Activated CD8-positive, alpha-beta memory T cell treated with anti-CD3 and anti-CD28 coated beads for 36 hours (primary cell): ENCODE data around the gene TREML2. TPM values are rescaled to one million over a fixed set of nuclear protein-coding genes. Genes with fewer than 3 reads are reported as not detected.
"Not testable (repeated sequence)": the region's sequence is repeated elsewhere in the genome, so short reads cannot be mapped to it uniquely, and the experiment has no call there.

ENCODE experiments used
- CTCF ChIA-PET: fragments of 350-600 bp; sonication (Branson Sonifier 250); formaldehyde crosslinking; loops from one replicate; lab custom pipeline; 2021; ENCODE audit warnings: antibody characterized with exemption; lab: Charles Lee
- POLR2A ChIA-PET: fragments of 350-600 bp; sonication (Branson Sonifier 250); formaldehyde crosslinking; loops from one replicate; lab custom pipeline; 2021; ENCODE audit warnings: antibody characterized with exemption; lab: Charles Lee
- total RNA-seq, 2 experiments: library from RNA; stranded (reverse); gene quantifications; one replicate each; pipeline ENCODE4 v1.2.3, GENCODE V29; 2021

TREML2 gene
- total RNA-seq, 2 experiments from 2014 or later = 2.0 to 2.3 TPM

GRCh38 chr6:41214559-41215238, 13.8 kb upstream of the TREML2 start:
- POLR2A ChIA-PET = no interaction called here
- CTCF ChIA-PET = no interaction called here

- POLR2A ChIA-PET = no interaction called here
- CTCF ChIA-PET = interaction anchor here (1.5 kb wide), 1 partner anchor 11 kb away, joined by 3 read pairs; no protein-coding TSS in a partner anchor
Measured at GRCh38 chr6:41209547-41210320, 8.8 kb upstream of the TREML2 start.

GRCh38 chr6:41208439-41209106, 7.6 kb upstream of the TREML2 start:
- CTCF ChIA-PET = interaction anchor here (1.5 kb wide), 1 partner anchor 10 kb away, joined by 3 read pairs; no protein-coding TSS in a partner anchor

GRCh38 chr6:41204156-41204555, 3.2 kb upstream of the TREML2 start:
- CTCF ChIA-PET = no interaction called here
- POLR2A ChIA-PET = no interaction called here

More at GRCh38 chr6:41208439-41209106, 7.6 kb upstream of the TREML2 start:
- POLR2A ChIA-PET = no interaction called here

- ChIA-PET POLR2A (no interaction called here), CTCF (no interaction called here)
Measured at GRCh38 chr6:41201764-41202173, 820 bp upstream of the TREML2 start.

- POLR2A ChIA-PET = no interaction called here
- CTCF ChIA-PET = interaction anchor here (0.9 to 1.5 kb wide), 5 partner anchors 12 to 120 kb away, joined by 3 to 4 read pairs (median 3); no protein-coding TSS in a partner anchor
Measured at GRCh38 chr6:41200296-41200900, 551 bp downstream of the TREML2 start.

- ChIA-PET CTCF (interaction anchor here (1.1 to 1.5 kb wide), 4 partner anchors 15 to 120 kb away, joined by 3 to 4 read pairs (median 3); no protein-coding TSS in a partner anchor), POLR2A (no interaction called here)
Measured at GRCh38 chr6:41199552-41200246, 1.2 kb downstream of the TREML2 start.

GRCh38 chr6:41197234-41197633, 3.7 kb downstream of the TREML2 start:
- CTCF ChIA-PET = interaction anchor here (1.2 kb wide), 1 partner anchor 15 kb away, joined by 7 read pairs; no protein-coding TSS in a partner anchor

GRCh38 chr6:41194386-41194785, 6.6 kb downstream of the TREML2 start:
- POLR2A ChIA-PET = no interaction called here
- CTCF ChIA-PET = interaction anchor here (0.6 kb wide), 1 partner anchor 84 kb away, joined by 4 read pairs; no protein-coding TSS in a partner anchor

More at GRCh38 chr6:41197234-41197633, 3.7 kb downstream of the TREML2 start:
- POLR2A ChIA-PET = no interaction called here

GRCh38 chr6:41193884-41194283, 7.1 kb downstream of the TREML2 start:
- CTCF ChIA-PET = no interaction called here
- POLR2A ChIA-PET = no interaction called here

GRCh38 chr6:41193171-41193734, 7.7 kb downstream of the TREML2 start:
- ChIA-PET POLR2A (no interaction called here), CTCF (no interaction called here)

- ChIA-PET CTCF (interaction anchor here (1.8 kb wide), 1 partner anchor 10 kb away, joined by 10 read pairs; no protein-coding TSS in a partner anchor), POLR2A (no interaction called here)
Measured at GRCh38 chr6:41191569-41191968, 9.4 kb downstream of the TREML2 start.

- POLR2A ChIA-PET = no interaction called here
- CTCF ChIA-PET = no interaction called here
Measured at GRCh38 chr6:41190791-41191190, 10.2 kb downstream of the TREML2 start.

GRCh38 chr6:41189967-41190366, 11.0 kb downstream of the TREML2 start:
- CTCF ChIA-PET = interaction anchor here (1.0 kb wide), 1 partner anchor 117 kb away, joined by 3 read pairs; no protein-coding TSS in a partner anchor
- POLR2A ChIA-PET = no interaction called here

- CTCF ChIA-PET = interaction anchor here (1.0 kb wide), 1 partner anchor 118 kb away, joined by 3 read pairs; no protein-coding TSS in a partner anchor
- POLR2A ChIA-PET = not testable (repeated sequence)
Measured at GRCh38 chr6:41189046-41189445, 11.9 kb downstream of the TREML2 start.

- ChIA-PET POLR2A (no interaction called here), CTCF (no interaction called here)
Measured at GRCh38 chr6:41187924-41188886, 12.7 kb downstream of the TREML2 start.

GRCh38 chr6:41186031-41186562, 14.9 kb downstream of the TREML2 start:
- CTCF ChIA-PET = no interaction called here
- POLR2A ChIA-PET = no interaction called here
